GM10266 (cell line): ENCODE data around the gene LAMC3.
"Not testable (repeated sequence)": the region's sequence is repeated elsewhere in the genome, so short reads cannot be mapped to it uniquely, and the experiment has no call there.

Experiments used
- DNase-seq: peaks from one replicate; pipeline ENCODE4 v3.0.0; 2012; ENCODE audit errors: extremely low spot score
- TF ChIP-seq, protein P1 (sequence below): IDR thresholded peaks from 2 replicates; pipeline ENCODE4 v1.5.1; 2012; ENCODE audit warnings: mild to moderate bottlenecking, low read depth; ENCODE audit not compliant: control insufficient read depth, insufficient read depth; ENCODE audit errors: missing control alignments

The LAMC3 gene

DNA sequence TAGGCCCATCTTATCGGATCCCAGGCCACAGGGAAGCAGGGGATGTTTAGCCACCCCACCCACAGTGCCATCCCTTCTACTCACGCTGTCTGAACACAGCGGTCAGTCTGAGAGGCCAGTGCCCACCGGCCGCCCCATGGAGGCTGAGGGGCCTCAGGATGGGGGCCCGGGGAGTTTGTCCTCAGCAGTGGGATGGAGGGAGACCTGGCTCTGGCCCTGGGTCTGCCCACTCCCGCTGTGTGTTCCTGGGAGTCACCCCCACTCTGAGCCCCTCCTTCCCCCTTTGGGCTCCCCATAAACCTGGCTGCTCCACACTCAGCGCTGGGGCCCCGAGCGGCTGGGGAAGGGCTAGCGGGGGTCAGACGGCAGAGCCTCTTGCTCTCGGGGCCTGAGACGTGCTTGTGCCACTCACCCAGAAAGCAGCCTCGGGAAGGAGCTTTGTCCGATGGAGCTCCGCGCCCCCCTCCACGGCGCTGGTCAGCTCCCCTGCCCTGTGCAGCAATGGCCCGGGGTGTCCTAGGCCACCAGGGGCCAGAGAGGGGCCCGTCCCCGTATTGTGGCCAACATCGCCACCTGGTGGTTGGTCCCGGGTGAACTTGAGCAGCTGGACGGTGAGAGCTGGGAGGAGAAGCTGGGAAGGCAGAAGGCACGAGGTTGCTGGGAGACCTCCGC, 10.9 kb upstream of the LAMC3 start:
- DNase-seq = peak; percentile 81
- TF ChIP-seq, protein P1, sequence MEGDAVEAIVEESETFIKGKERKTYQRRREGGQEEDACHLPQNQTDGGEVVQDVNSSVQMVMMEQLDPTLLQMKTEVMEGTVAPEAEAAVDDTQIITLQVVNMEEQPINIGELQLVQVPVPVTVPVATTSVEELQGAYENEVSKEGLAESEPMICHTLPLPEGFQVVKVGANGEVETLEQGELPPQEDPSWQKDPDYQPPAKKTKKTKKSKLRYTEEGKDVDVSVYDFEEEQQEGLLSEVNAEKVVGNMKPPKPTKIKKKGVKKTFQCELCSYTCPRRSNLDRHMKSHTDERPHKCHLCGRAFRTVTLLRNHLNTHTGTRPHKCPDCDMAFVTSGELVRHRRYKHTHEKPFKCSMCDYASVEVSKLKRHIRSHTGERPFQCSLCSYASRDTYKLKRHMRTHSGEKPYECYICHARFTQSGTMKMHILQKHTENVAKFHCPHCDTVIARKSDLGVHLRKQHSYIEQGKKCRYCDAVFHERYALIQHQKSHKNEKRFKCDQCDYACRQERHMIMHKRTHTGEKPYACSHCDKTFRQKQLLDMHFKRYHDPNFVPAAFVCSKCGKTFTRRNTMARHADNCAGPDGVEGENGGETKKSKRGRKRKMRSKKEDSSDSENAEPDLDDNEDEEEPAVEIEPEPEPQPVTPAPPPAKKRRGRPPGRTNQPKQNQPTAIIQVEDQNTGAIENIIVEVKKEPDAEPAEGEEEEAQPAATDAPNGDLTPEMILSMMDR = peak; percentile 68

DNA sequence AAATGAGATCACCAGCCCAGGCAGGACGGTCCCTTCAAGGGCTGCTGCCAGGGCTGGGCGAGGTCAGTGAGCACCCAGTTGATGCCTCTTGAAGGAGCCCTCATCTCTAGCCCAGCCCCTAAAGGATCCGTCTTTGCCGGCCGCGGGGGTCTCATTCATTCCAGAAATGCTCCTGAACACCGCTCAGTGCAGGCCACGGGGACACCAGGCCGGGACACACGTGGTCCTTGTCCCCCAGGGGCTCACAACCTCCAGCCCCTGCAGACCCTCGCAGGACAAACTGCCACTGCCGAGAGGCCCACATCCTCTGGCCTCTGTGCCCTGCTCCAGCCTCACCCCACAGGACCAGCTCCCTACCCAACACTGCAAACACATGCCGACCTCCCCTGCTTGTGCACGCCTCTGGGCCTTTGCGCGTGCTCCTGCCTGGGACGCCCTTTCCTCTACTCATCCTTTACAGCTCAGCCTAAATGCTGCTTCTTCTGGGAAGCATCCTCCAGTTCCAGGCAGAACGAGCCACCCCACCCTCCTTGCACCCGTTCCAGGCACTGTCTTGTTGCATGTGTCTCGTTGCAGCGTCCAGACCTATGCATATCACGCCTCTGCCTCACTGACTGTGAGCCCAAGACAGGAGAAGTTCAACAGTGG, 10.3 kb upstream of the LAMC3 start:
- TF ChIP-seq, protein P1 = no peak
- no peak for DNase-seq

- DNase-seq = no peak
These were observed 9.7 kb upstream of the LAMC3 start for GRCh38 chr9:130999245-130999623.

DNA sequence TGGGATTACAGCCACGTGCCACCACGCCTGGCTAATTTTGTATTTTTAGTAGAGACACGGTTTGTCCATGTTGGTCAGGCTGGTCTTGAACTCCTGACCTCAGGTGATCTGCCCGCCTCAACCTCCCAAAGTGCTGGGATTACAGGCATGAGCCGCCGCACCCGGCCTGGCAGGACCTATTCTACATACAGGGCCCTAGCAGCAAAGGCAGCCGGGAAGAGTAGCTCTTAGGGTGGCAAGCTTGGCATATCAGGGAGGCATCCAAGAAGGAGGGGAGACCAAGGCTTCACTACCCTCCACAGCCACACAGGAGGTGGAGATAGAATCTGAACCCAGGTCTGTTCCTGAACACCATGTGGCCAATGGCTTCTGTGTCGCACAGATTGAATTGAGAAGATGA, 8.4 kb upstream of the LAMC3 start:
- not testable (repeated sequence) for DNase-seq

More at GRCh38 chr9:130999245-130999623, 9.7 kb upstream of the LAMC3 start:
- TF ChIP-seq, protein P1 = no peak

- DNase-seq = no peak
- TF ChIP-seq, protein P1 = no peak
These were observed 8.0 kb upstream of the LAMC3 start for GRCh38 chr9:131001021-131001420.

- no peak for DNase-seq
- TF ChIP-seq, protein P1 = no peak
These were observed 7.0 kb upstream of the LAMC3 start for GRCh38 chr9:131001990-131002389.

DNA sequence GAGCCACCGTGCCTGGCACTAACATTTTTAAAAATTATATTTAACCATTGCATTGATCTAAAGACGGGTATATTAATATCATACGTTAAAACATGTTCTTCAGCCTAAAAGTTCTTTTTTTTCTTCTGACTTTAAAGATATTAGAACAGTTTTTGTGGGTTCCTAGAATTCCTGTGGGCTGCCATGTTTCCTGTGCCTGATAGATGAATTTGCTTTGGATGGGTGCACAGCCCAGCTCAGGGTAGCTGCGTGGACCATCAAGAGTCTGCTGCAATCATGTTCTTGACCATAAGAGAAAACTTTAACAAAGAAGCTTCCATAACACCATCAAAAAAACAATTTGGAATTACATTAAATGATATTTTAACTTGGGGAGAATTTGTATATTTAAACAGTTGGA, 2.4 kb upstream of the LAMC3 start:
- DNase-seq = no peak
- TF ChIP-seq, protein P1 = no peak
